ENCODE results near the gene ZNF570.
A peak's percentile ranks its signal among the peaks of the same experiment; 100 is the strongest.

The ZNF570 gene
- total RNA-seq, result 17.1 to 31.0 reads per million in 2 experiments

DNA sequence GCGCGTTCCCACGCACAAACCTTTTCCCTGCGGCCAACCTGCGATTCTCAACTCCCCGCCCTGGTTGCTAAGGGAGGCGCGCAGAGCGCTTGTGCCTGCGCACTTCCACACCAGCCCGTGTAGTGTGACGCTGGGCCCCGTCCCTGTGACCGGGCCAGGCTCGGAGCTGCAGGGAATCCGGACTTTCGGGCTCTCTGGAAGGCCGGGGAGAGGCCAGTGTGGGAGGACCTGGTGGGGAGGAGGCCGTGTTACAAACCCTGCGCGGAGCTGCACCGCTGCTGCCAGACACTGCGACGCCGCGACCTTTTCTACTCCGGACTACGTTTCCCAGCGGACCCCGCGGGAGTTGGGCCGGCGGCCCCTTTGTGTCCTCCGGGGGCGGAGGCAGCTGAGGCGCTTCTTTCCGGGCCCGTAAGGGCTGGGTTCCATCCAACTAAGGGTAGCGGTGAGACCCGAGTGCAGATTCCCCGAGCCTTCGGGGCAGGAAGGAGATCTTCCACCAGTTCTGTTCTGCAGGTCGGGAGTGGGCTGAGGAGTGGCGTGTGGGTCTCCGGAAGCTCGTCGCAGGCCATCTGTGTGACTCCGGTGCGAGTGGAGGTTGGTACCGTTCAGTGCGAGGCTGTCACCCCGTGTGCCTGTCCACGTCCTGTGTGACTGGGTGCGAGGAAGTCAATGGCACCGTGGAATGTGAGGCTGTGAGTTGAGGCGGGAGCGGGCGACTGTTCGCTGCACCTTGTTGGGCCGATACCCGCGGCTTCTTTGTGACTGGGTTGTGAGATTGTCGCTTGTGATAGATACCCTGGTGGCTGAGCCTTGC lies at the start of gene ZNF570:
ZNF570 (plus strand) TSS at position 396 of the 817 bp plus-strand sequence. CDS start 999 bp downstream, outside the sequence.
- peak; percentile 81 for DNase-seq (ENCODE audit: low read depth)

DNA sequence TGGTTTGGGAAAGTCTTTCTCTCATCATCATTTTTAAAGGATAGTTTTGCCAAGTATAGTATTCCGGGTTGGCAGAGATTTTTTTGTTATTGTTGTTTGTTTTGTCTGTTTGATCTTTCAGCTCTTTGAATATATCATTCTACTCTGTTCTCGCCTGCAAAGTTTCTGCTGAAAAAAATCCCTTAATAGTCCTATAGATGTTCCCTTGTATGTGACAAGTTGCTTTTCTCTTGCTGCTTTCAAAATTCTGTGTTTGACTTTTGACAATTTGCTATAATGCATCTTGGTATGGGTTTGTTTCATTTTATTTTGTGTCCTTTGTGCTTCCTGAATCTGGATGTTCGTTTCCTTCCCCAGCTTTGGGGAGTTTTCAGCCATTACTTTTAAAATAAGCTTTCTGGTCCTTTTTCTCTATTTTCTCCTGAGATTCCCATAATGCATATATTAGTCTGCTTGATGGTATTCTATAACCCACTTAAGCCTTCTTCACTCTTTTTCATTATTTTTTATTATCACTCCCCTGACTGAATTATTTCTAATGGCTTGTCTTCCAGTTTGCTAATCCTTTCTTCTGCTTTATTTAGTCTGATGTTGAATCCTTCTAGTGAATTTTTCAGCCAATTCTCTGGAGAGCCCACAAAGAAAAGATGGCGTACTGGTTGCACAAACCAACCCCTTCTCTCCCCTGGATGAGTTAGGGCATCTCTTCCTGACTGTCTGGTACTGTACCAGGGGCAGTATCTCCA lies 16.5 kb upstream of the ZNF570 start:
- DNase-seq (ENCODE audit: low read depth), result no peak

DNA sequence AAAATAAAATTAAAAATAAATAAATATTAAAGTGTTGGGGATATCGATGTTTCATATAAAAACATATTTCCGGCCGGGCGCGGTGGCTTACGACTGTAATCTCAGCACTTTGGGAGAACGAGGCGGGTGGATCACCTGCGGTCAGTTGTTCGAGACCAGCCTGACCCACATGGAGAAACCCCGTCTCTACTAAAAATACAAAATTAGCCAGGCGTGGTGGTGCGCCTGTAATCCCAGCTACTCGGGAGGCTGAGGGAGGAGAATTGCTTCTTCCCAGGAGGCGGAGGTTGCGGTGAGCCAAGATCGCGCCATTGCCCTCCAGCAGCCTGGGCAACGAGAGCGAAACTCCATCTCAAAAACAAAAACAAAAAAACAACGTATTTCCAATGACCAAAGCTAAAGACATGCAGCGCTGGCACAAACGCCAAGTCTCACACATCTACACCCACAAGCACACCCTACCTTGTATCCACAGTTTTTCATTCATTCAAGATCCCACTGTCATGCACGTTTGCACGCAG lies 2.8 kb upstream of the ZNF570 start:
- no peak for DNase-seq (ENCODE audit: low read depth)

DNA sequence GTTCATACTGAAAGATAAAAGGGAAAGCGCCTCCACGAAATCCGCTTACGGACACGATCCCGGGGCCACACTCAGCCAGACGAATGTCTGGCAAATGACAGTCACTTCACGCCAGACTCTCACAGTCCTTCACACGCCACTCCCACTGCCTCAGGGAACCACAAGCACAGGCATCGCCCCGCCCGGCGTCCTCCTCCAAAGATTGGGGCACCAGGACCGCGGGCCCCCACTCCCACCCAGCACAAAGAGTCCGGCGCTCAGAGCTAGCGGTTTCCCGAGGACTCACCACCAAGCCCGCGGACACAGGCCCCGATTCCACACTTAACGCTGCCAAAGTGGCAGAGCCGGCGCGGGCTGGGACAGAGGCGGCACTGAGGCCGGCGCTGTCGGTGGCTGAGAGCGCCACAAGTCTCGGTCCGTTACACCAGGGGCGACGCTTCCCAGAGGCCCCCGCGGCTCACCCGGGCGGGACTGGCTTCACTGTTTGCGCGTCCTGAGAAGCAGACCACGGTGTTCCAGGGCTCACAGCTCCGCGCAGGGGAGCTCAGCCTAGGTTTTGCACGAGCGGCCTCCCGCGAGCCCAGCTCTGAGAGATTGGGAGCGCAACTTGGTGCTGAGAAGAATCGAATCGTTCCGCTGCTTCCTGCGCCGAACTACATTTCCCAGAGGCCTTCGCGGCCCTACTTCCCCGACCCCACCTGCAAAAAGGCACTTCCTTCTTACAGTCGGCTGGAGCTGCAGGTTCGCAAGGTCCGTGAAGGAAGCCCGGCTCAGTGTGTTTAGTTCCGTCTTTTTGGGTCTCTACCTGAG lies 2.2 kb upstream of the ZNF570 start, which contains the start of gene ZNF569:
ZNF569 (minus strand) TSS at position 647 of the 810 bp plus-strand sequence. CDS start 22,523 bp downstream, outside the sequence.
- peak; percentile 87 for DNase-seq (ENCODE audit: low read depth)

DNA sequence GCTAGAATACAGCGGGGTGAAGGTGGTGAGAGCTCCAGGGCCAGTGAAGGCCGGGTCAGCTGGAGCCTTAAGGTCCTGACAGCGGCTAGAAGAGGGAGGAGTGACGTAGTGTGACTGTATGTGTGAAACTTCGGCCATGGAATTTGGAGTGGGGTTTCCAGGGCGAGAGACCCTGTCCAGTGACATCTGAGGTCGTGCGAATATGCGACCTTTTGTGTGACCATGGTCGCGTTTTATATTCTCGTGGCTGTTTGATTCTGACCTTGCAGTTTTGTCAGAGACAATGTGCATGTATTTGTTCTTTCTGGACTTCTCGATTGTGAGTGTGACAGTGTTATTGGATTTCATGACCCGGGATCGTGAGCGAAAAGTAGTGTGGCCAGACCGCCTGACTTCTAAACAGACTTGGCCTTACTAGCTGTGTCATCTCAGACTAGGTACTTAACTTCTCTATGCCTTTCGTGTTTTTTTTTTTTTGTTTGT lies 1.5 kb upstream of the ZNF570 start:
- no peak for DNase-seq (ENCODE audit: low read depth)

DNA sequence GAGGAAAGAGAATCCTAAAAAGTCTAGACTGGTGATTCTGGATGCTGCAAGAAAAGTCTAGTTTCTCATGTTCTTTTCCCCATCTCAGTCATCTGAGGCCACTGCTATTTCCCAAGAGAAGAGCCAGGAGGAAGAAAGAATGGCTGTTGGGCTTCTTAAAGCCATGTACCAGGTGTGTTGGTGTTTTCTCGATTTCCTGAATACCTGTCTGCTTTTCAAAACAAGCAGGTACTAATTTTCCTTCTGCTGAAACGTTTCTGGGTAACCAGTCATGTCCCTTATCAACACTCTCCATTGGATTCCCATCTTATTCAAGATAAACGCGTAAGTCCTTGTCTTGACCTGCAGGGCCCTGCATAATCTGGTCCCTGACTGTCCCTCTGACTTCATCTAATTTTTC lies 1.1 kb downstream of the ZNF570 start:
- DNase-seq (ENCODE audit: low read depth), result no peak

DNA sequence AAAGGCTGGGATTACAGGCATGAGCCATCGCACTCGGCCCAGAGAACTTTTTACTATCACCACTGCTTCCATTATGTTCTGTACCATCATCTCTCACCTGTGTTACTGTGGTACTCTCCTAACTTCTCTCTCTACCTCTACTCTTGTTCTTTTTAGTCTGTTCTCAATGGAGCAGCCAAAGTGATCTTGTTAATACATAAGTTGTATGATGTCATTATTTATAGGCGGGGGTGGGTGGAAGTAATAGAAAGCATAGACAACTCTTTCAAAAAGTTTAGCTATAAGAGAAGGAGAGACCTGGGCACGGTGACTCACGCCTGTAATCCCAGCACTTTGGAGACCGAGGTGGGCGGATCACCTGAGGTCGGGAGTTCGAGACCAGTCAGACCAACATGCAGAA lies 3.0 kb downstream of the ZNF570 start:
- no peak for DNase-seq (ENCODE audit: low read depth)

DNA sequence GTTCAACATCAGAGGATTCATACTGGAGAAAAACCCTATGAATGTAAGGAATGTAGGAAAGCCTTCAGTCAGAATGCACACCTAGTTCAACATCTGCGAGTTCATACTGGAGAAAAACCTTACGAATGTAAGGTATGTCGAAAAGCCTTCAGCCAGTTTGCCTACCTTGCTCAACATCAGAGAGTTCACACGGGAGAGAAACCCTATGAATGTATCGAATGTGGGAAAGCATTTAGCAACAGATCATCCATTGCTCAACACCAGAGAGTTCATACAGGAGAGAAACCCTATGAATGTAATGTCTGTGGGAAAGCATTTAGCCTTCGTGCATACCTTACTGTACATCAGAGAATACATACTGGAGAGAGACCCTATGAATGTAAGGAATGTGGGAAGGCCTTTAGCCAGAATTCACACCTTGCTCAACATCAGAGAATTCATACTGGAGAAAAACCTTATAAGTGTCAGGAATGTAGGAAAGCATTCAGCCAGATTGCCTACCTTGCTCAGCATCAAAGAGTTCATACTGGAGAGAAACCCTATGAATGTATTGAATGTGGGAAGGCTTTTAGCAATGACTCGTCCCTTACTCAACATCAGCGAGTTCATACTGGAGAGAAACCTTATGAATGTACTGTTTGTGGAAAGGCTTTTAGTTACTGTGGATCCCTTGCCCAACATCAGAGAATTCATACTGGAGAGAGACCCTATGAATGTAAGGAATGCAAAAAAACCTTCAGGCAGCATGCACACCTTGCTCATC lies 15.4 kb downstream of the ZNF570 start:
- DNase-seq (ENCODE audit: low read depth), result no peak

DNA sequence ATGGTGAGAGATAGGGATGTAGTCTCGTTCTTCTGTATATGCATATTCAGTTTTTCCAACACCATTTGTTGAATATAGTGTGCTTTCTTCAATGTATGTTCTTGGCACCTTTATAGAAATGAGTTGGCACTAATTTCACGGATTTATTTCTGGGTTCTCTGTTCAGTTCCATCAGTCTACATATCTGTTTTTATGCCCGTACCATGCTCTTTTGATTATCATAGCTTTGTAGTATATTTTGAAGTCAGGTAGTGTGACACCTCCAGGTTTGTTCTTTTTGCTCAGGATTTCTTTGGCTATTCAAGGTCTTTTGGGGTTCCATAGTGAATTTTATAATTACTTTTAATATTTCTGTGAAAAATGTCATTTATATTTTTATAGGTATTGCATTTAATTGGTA lies 23.1 kb downstream of the ZNF570 start:
- DNase-seq (ENCODE audit: low read depth), result no peak

DNA sequence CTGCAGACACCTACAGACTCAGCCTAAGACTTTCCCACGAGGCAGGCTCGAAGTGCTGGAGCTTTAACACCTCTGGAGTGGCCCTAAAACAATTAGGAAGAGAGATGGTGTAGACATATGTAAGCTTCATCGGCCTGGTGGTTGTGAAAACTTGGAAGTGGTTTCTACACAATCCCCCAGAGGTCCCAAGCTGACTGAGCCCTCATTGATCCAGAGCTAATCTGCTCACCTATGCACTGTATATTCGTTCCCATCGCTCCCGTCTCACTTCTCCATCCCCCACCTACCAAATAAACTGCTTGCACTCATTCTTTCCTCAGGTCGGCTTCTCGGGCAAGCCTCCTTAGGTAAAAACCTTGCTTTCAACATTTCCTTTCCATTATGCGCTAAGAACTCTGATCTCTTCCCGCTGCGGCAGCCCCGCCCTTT lies 36.8 kb downstream of the ZNF570 start:
- no peak for DNase-seq (ENCODE audit: low read depth)

DNA sequence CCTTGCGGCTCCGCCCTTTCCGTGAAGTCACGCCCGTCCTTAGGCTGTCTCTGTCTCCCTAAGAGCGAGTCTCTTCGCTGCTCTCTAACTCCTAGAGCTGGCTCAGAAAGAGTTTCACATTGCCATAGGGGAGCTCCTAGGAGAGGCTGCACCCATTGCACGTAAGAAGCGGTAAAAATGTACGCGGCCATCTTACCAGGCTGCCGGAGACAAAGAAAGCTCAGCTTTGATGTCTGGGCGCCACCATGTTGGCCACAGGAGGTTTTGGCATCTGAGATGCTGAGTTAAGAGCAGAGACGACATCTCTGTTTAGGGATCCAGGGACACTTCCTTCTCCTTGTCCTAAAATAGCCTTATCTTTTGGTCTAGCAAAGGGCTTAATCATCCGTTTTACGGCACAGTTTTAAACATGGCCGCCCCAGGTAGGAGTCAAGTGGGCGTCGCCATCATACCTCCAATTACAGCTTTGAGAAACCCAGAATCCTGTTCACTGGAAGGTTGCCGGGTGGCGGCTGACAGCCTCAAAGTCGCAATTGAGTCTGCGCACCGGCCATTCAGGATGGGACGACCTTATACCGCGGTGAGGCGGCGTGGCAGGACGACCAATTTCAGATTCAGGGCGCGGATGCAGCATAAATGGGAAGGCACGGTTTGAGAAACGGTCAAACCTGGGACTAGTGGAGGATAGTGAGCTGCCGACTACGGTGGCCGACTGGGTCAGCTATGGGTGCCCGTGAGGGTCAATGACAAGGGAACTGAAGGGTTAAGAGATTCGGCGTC lies 37.4 kb downstream of the ZNF570 start, which contains the start of gene ZNF793:
ZNF793 (plus strand) TSS at position 553 of the 780 bp plus-strand sequence. CDS start 16,501 bp downstream, outside the sequence.
- peak; percentile 68 for DNase-seq (ENCODE audit: low read depth)

DNA sequence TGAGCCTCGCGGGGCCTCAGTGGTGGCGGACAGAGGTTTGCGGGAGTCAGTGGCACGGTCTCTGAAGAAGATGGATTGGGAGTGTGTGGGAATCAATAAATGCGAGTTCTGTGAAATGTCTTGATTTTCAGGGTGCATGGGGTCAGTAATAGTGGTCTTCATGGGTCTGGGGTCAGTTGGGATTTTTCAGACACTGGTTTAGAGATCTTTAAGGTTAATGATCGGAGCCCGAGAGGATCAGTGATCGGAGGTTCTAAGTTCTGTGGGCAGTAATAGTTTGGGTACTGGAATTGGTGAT lies 38.0 kb downstream of the ZNF570 start:
- no peak for DNase-seq (ENCODE audit: low read depth)

DNA sequence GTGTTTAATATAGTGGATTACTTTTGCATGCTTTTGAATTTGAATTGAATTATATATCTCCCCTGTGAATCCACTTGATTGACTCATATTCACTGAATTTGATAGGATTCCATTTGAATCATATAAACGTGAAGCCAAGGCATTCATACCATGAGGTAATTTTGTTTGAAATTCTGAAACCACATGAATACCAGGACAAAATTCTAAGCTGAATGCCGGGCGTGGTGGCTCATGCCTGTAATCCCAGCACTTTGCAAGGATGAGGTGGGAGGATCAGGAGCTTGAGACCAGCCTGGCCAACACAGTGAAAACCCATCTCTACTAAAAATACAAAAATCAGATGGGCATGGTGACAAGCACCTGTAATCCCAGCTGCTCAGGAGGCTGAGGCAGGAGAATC lies 42.0 kb downstream of the ZNF570 start:
- no peak for DNase-seq (ENCODE audit: low read depth)

DNA sequence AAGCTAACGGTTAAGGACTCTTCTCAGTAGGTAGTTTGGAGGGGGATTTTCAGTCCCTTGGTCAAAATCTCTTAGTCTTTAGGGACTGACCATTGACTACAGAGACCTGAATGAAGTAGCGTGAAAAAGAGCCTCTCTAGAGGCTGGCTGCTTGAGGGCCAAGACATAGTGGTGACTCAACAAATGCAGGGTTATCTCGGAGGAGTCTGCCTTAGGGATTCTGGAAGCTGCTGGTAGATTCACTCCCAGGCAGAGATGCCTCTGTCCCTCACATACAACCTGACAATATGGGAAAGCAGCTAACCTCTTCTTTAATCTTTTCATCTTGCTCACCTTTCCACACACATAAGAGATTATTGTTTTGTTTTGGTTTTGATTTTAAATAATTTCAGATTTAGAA lies 42.7 kb downstream of the ZNF570 start:
- DNase-seq (ENCODE audit: low read depth), result no peak

DNA sequence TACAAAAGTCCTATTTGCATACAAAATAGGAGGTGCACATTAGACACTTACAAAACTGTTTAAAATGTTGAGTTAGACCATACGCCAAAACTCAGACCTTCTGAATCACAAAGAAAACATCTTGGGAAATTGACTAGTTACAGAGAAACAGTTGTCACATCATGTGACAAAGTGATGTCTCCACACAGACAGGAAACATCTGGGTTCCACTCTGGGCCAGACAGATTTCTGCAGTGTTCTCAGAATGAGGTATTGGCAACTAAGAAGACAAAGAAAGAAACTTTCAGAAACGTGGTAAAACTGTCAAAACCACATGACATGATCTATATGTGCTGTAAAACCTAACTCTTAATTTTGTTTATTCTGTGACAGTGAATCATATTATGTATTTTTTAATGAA lies 44.2 kb downstream of the ZNF570 start:
- no peak for DNase-seq (ENCODE audit: low read depth)

DNA sequence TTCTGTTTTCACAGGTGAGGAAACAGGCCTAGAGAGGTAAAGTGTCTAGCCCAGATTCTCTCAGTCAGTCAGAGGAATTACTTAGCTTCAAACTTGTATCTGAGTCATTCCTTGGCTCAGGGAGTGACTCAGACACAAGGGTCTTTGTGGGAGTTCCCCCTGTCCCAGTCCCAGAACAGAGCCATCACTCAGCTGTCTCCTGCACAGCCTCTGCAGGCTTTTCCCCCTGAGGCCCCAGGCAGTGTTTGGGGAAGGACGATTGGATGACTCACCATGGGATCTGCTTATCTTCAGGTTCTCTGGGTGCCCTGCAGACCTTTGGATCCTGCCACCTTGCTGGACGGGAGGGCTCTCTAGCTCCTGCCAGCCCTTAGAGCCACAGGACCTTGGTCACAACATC lies 50.7 kb downstream of the ZNF570 start:
- no peak for DNase-seq (ENCODE audit: low read depth)

DNA sequence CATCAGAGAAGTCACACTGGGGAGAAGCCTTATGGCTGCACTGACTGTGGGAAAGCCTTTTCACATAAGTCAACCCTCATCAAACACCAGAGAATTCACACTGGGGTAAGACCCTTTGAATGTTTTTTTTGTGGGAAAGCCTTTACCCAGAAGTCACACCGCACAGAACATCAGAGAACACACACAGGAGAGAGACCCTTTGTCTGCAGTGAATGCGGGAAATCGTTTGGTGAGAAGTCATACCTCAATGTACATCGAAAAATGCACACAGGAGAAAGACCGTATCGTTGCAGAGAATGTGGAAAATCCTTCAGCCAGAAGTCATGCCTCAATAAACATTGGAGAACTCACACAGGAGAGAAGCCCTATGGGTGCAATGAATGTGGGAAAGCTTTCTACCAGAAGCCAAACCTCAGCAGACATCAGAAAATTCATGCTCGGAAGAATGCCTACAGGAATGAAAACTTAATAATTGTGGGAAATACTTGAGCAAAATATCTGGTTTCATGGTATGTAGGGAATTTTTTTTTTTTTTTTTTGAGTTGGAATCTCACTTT lies 68.3 kb downstream of the ZNF570 start:
- DNase-seq (ENCODE audit: low read depth), result no peak

Measured in T follicular helper cell (primary cell).